K562 (cell line): ENCODE data around the gene ZNF655. TPM values are rescaled to one million over a fixed set of nuclear protein-coding genes. Genes with fewer than 3 reads are reported as not detected.

ENCODE experiments used
- ARID3B ChIP-seq: fragments of 250-450 bp; sonication (Bioruptor Pico); IDR thresholded peaks from 2 replicates; pipeline ENCODE4 v1.4.0; 2020; ENCODE audit warnings: borderline replicate concordance
- ATF6 ChIP-seq: sonication (generic); formaldehyde crosslinking; IDR thresholded peaks from 2 replicates; pipeline ENCODE4 v1.4.0; 2020; ENCODE audit warnings: mild to moderate bottlenecking, missing genetic modification reagents
- GATAD2B ChIP-seq: fragments of 450-650 bp; IDR thresholded peaks from 2 replicates; pipeline ENCODE4 v1.6.1; 2017; ENCODE audit warnings: mild to moderate bottlenecking, borderline replicate concordance
- KDM5B ChIP-seq: fragments of 200-600 bp; sonication (generic); IDR thresholded peaks from 2 replicates; pipeline ENCODE4 v1.6.1; 2012; ENCODE audit warnings: low read depth, mild to moderate bottlenecking, moderate library complexity, low read length, control low read depth, inconsistent platforms; ENCODE audit not compliant: insufficient replicate concordance
- KLF10 ChIP-seq: fragments of 250-450 bp; sonication (Bioruptor Pico); IDR thresholded peaks from 2 replicates; pipeline ENCODE4 v1.6.1; 2021; ENCODE audit warnings: matching md5 sums
- KLF13 ChIP-seq: fragments of 450-650 bp; IDR thresholded peaks from 2 replicates; pipeline ENCODE4 v1.6.1; 2016; ENCODE audit warnings: missing genetic modification characterization, low read depth, mild to moderate bottlenecking, missing compliant biosample characterization, moderate library complexity, borderline replicate concordance
- NFATC3 ChIP-seq: fragments of 450-650 bp; IDR thresholded peaks from 2 replicates; pipeline ENCODE4 v1.6.1; 2017; ENCODE audit warnings: mild to moderate bottlenecking
- PCBP1 ChIP-seq: fragments of 200-400 bp; formaldehyde crosslinking; IDR thresholded peaks from 2 replicates; pipeline ENCODE4 v1.6.1; 2018; ENCODE audit warnings: mild to moderate bottlenecking, low read depth, low read length; ENCODE audit not compliant: poor library complexity, severe bottlenecking
- PHF20 ChIP-seq: fragments of 450-650 bp; IDR thresholded peaks from 2 replicates; pipeline ENCODE4 v1.6.1; 2018; ENCODE audit not compliant: partially characterized antibody
- PTTG1 ChIP-seq: fragments of 450-650 bp; IDR thresholded peaks from 2 replicates; pipeline ENCODE4 v1.6.1; 2016; ENCODE audit warnings: low read depth, mild to moderate bottlenecking, missing genetic modification characterization, missing compliant biosample characterization
- SETDB1 ChIP-seq: IDR thresholded peaks from one replicate; pipeline ENCODE4 v1.6.1; 2012; ENCODE audit warnings: low read length, control low read depth, inconsistent platforms
- SMARCA4 ChIP-seq: fragments of 450-650 bp; IDR thresholded peaks from 2 replicates; pipeline ENCODE4 v1.6.1; 2016
- THAP7 ChIP-seq: fragments of 250-450 bp; sonication (Bioruptor Pico); IDR thresholded peaks from 2 replicates; pipeline ENCODE4 v1.5.0; 2021
- ZBTB17 ChIP-seq: fragments of 450-650 bp; formaldehyde crosslinking; IDR thresholded peaks from 2 replicates; pipeline ENCODE4 v1.4.0; 2020; ENCODE audit warnings: mild to moderate bottlenecking
- ZBTB34 ChIP-seq: fragments of 250-450 bp; sonication (Bioruptor Pico); IDR thresholded peaks from 2 replicates; pipeline ENCODE4 v1.8.0; 2021; ENCODE audit warnings: mild to moderate bottlenecking, moderate library complexity
- ZNF146 ChIP-seq: IDR thresholded peaks from one replicate; pipeline ENCODE4 v1.6.1; 2018; ENCODE audit warnings: missing compliant biosample characterization; ENCODE audit not compliant: unreplicated experiment
- ZNF277 ChIP-seq: fragments of 250-450 bp; sonication (Bioruptor Pico); IDR thresholded peaks from 2 replicates; pipeline ENCODE4 v1.8.0; 2022; ENCODE audit warnings: inconsistent platforms, mild to moderate bottlenecking, moderate library complexity, borderline replicate concordance
- ZNF398 ChIP-seq: fragments of 250-450 bp; sonication (Bioruptor Pico); IDR thresholded peaks from 2 replicates; pipeline ENCODE4 v1.8.0; 2021; ENCODE audit warnings: moderate library complexity, mild to moderate bottlenecking, inconsistent platforms
- polyA plus RNA-seq, 8 experiments: library from polyadenylated mRNA; depleted of rRNA in 4 of 8; stranded (reverse) in 5 of 8; unstranded in 3 of 8; fragments of >200 nt; fragmentation: Nextera tagmentation in 2 of 8; fragmentation: Illumina TruSeq in 1 of 8; extraction: Ambion mirVana in 2 of 8; extraction: Trizol in 1 of 8; gene quantifications; 2 replicates each; pipeline versions ENCODE4 v1.2.1 to v1.2.3, GENCODE V29; 2011 to 2014; ENCODE audit warnings: inconsistent platforms in 1 of 8, missing spikeins in 1 of 8
- total RNA-seq, 7 experiments: library from RNA; depleted of rRNA in 6 of 7; stranded (reverse); fragments of >200 nt in 6 of 7; fragmentation: Illumina TruSeq in 2 of 7; extraction: Trizol in 2 of 7; gene quantifications; 2 replicates each; pipeline versions ENCODE4 v1.2.1 to v1.2.3, GENCODE V29; 2011 to 2021; ENCODE audit warnings: low replicate concordance in 1 of 7

ZNF655 gene
- total and polyA plus RNA-seq, 9 of the 15 experiments (the other 6 are each of a cell fraction or from before 2014, with no cell fraction given), result 25.7 to 130 (median 95.2) TPM

GRCh38 chr7:99558306-99559174 lies at the start of gene ZNF655 (continued):
- TF ChIP-seq ZBTB17, result peak; percentile 55; the same call in 1 of the 2 replicates
- TF ChIP-seq ZNF277 (CRISPR knock-in tag), result no peak
- TF ChIP-seq PHF20, result peak; percentile 95
- TF ChIP-seq ATF6, result 0 out of 2 replicates have a peak, but pooled peaks have one; percentile 24
- no peak for TF ChIP-seq ZNF146 (CRISPR knock-in tag)
- peak; percentile 61 for TF ChIP-seq GATAD2B
- no peak for TF ChIP-seq ZBTB34 (CRISPR knock-in tag)
- no peak for TF ChIP-seq PTTG1 (tag)
- TF ChIP-seq NFATC3, result no peak
- no peak for TF ChIP-seq SETDB1
- TF ChIP-seq ARID3B (CRISPR knock-in tag), result no peak
- no peak for TF ChIP-seq KLF10 (CRISPR knock-in tag)
- no peak for TF ChIP-seq ZNF398 (CRISPR knock-in tag)
- 0 out of 2 replicates have a peak, but pooled peaks have one; percentile 36 for TF ChIP-seq KLF13 (tag)
- peak; percentile 83 for TF ChIP-seq KDM5B
- no peak for TF ChIP-seq PCBP1
- 0 out of 2 replicates have a peak, but pooled peaks have one; percentile 57 for TF ChIP-seq THAP7 (CRISPR knock-in tag)
- TF ChIP-seq SMARCA4, result no peak
